H1 (cell line): ENCODE measurements around the gene POU2F2. TPM values are rescaled to one million over a fixed set of nuclear protein-coding genes. Genes with fewer than 3 reads are reported as not detected.

Experiments used
- CTCF ChIA-PET: fragments of 300-600 bp; sonication (Branson Sonifier 250); formaldehyde crosslinking; loops from one replicate; lab custom pipeline; 2021; ENCODE audit not compliant: partially characterized antibody; lab: Charles Lee
- POLR2A ChIA-PET: fragments of 300-600 bp; sonication (Branson Sonifier 250); formaldehyde crosslinking; loops from one replicate; lab custom pipeline; 2021; ENCODE audit warnings: inconsistent platforms; ENCODE audit not compliant: partially characterized antibody; lab: Charles Lee
- DNase-seq, 2 experiments: peaks; one replicate each; pipeline versions ENCODE4 v3.0.0 to v3.0.0-alpha.2; 2010 to 2022; ENCODE audit warnings: low spot score in 2 of 2, low read depth in 1 of 2, mixed read lengths in 1 of 2
- FAIRE-seq: peaks from 2 replicates; lab custom pipeline; 2011; peaks lifted over from hg19 to GRCh38; lab: Jason Lieb, UNC
- H2AFZ ChIP-seq: 2 replicates; pipeline ENCODE4 v1.8.1; 2012; ENCODE audit warnings: low read length, inconsistent platforms
- H2AK5ac ChIP-seq: 2 replicates; pipeline ENCODE4 v1.6.1; 2013; ENCODE audit warnings: low read depth, low read length
- H2BK120ac ChIP-seq: replicated peaks from 2 replicates; pipeline ENCODE3; 2013; ENCODE audit warnings: low read depth, low read length, inconsistent platforms
- H2BK12ac ChIP-seq: 2 replicates; pipeline ENCODE4 v1.6.1; 2013; ENCODE audit warnings: low read depth, low read length
- H2BK15ac ChIP-seq: 2 replicates; pipeline ENCODE4 v1.6.1; 2013; ENCODE audit warnings: low read length
- H2BK20ac ChIP-seq: 2 replicates; pipeline ENCODE4 v1.6.1; 2013; ENCODE audit warnings: low read length
- H2BK5ac ChIP-seq: 2 replicates; pipeline ENCODE4 v1.6.1; 2013; ENCODE audit warnings: low read depth, low read length
- H3K14ac ChIP-seq: 2 replicates; pipeline ENCODE4 v1.6.1; 2013; ENCODE audit warnings: inconsistent platforms; ENCODE audit not compliant: insufficient read length
- H3K18ac ChIP-seq: 2 replicates; pipeline ENCODE4 v1.6.1; 2013; ENCODE audit warnings: low read length; ENCODE audit errors: extremely low read depth
- H3K23ac ChIP-seq: 2 replicates; pipeline ENCODE4 v1.6.1; 2013; ENCODE audit warnings: inconsistent platforms; ENCODE audit not compliant: insufficient read length
- H3K23me2 ChIP-seq: 2 replicates; pipeline ENCODE4 v1.6.1; 2013; ENCODE audit warnings: low read depth, low read length
- H3K27ac ChIP-seq: 2 replicates; pipeline ENCODE4 v1.6.1; 2011; ENCODE audit warnings: low read depth, low read length, inconsistent platforms
- H3K27me3 ChIP-seq, 4 experiments: replicated peaks in 1 of 4; 1 replicate in 1 of 4; 2 replicates in 3 of 4; pipeline versions ENCODE4 v1.6.1 to v1.8.1; 2011 to 2013; ENCODE audit warnings: low read length in 3 of 4, mild to moderate bottlenecking in 3 of 4, inconsistent platforms in 2 of 4, mixed read lengths in 2 of 4, moderate library complexity in 1 of 4; ENCODE audit not compliant: control insufficient read depth in 3 of 4, insufficient read depth in 3 of 4; ENCODE audit errors: extremely low read depth in 1 of 4
- H3K36me3 ChIP-seq, 4 experiments: 2 replicates each; pipeline versions ENCODE4 v1.6.1 to v1.8.1; 2011 to 2013; ENCODE audit warnings: mild to moderate bottlenecking in 4 of 4, low read length in 3 of 4, moderate library complexity in 2 of 4, control low read depth in 1 of 4, inconsistent platforms in 1 of 4; ENCODE audit not compliant: insufficient read depth in 4 of 4, control insufficient read depth in 2 of 4
- H3K4ac ChIP-seq: replicated peaks from 2 replicates; pipeline ENCODE3; 2013; ENCODE audit warnings: low read length, low read depth, mixed read lengths, inconsistent platforms; ENCODE audit not compliant: insufficient read length
- H3K4me1 ChIP-seq, 4 experiments: replicated peaks in 1 of 4; 1 replicate in 1 of 4; 2 replicates in 3 of 4; pipeline versions ENCODE4 v1.6.1 to v1.8.1; 2011 to 2013; ENCODE audit warnings: low read length in 3 of 4, inconsistent platforms in 2 of 4, mixed read lengths in 1 of 4; ENCODE audit not compliant: insufficient read depth in 4 of 4, control insufficient read depth in 3 of 4
- H3K4me2 ChIP-seq, 2 experiments: 2 replicates each; pipeline versions ENCODE4 v1.6.1 to v1.8.1; 2011 to 2013; ENCODE audit warnings: low read depth in 2 of 2, low read length in 2 of 2, control low read depth in 1 of 2, inconsistent platforms in 1 of 2, mild to moderate bottlenecking in 1 of 2; ENCODE audit not compliant: insufficient read depth in 1 of 2
- H3K4me3 ChIP-seq, 4 experiments: fragments of 200-600, 300-600 bp in 1 of 4; sonication (generic), shearing (Covaris generic), sonication (Bioruptor Twin) in 1 of 4; 2 replicates each; pipeline versions ENCODE4 v1.5.1 to v1.8.1; 2011 to 2016; ENCODE audit warnings: low read length in 4 of 4, low read depth in 3 of 4, control low read depth in 2 of 4, inconsistent platforms in 2 of 4, mild to moderate bottlenecking in 2 of 4, mixed read lengths in 1 of 4, moderate library complexity in 1 of 4; ENCODE audit not compliant: insufficient read depth in 2 of 4; ENCODE audit errors: extremely low read depth in 1 of 4
- H3K56ac ChIP-seq: replicated peaks from 2 replicates; pipeline ENCODE3; 2013; ENCODE audit warnings: low read depth, mild to moderate bottlenecking, mixed read lengths, low read length, inconsistent platforms; ENCODE audit not compliant: insufficient read length
- H3K79me1 ChIP-seq: 2 replicates; pipeline ENCODE4 v1.6.1; 2013; ENCODE audit warnings: low read depth, low read length, control low read depth
- H3K79me2 ChIP-seq, 2 experiments: 2 replicates each; pipeline versions ENCODE4 v1.6.1 to v1.8.1; 2012 to 2013; ENCODE audit warnings: low read length in 2 of 2, mild to moderate bottlenecking in 2 of 2, inconsistent platforms in 1 of 2; ENCODE audit not compliant: insufficient read depth in 2 of 2, control insufficient read depth in 1 of 2
- H3K9ac ChIP-seq, 4 experiments: replicated peaks in 1 of 4; 1 replicate in 1 of 4; 2 replicates in 3 of 4; pipeline versions ENCODE4 v1.6.1 to v1.8.1; 2011 to 2013; ENCODE audit warnings: low read depth in 3 of 4, low read length in 3 of 4, control low read depth in 2 of 4, mild to moderate bottlenecking in 2 of 4, moderate library complexity in 2 of 4, inconsistent platforms in 1 of 4; ENCODE audit errors: extremely low read depth in 1 of 4
- H3K9me3 ChIP-seq, 2 experiments: 2 replicates each; pipeline versions ENCODE4 v1.6.1 to v1.8.1; 2012 to 2013; ENCODE audit warnings: mild to moderate bottlenecking in 2 of 2, moderate library complexity in 2 of 2, control low read depth in 1 of 2, inconsistent platforms in 1 of 2, low read depth in 1 of 2, low read length in 1 of 2, mixed read lengths in 1 of 2; ENCODE audit not compliant: insufficient read depth in 2 of 2
- H4K20me1 ChIP-seq, 2 experiments: replicated peaks in 1 of 2; 2 replicates each; pipeline versions ENCODE3 to v1.8.1; 2011 to 2013; ENCODE audit warnings: inconsistent platforms in 2 of 2, low read length in 2 of 2, mild to moderate bottlenecking in 1 of 2; ENCODE audit not compliant: insufficient read depth in 2 of 2, control insufficient read depth in 1 of 2
- H4K5ac ChIP-seq: 2 replicates; pipeline ENCODE4 v1.6.1; 2013; ENCODE audit warnings: low read length, low read depth, mixed read lengths, inconsistent platforms; ENCODE audit not compliant: insufficient read length
- H4K8ac ChIP-seq: 2 replicates; pipeline ENCODE4 v1.8.0; 2013; ENCODE audit warnings: mild to moderate bottlenecking, moderate library complexity, low read length, inconsistent platforms; ENCODE audit not compliant: insufficient read depth; ENCODE audit errors: extremely low read depth
- H4K91ac ChIP-seq: replicated peaks from 2 replicates; pipeline ENCODE3; 2013; ENCODE audit warnings: low read length, mixed read lengths, inconsistent platforms; ENCODE audit not compliant: insufficient read length
- BRCA1 ChIP-seq: IDR thresholded peaks from 2 replicates; pipeline ENCODE4 v1.6.1; 2012; ENCODE audit warnings: low read depth, low read length, improper control_type of control experiment
- GTF2F1 ChIP-seq: IDR thresholded peaks from 2 replicates; pipeline ENCODE4 v1.6.1; 2012; ENCODE audit warnings: low read depth, low read length, improper control_type of control experiment, borderline replicate concordance
- KDM4A ChIP-seq: IDR thresholded peaks from one replicate; pipeline ENCODE4 v1.7.1; 2012; ENCODE audit warnings: low read depth, mild to moderate bottlenecking, moderate library complexity, low read length, inconsistent platforms; ENCODE audit not compliant: severe bottlenecking
- SIRT6 ChIP-seq: IDR thresholded peaks from one replicate; pipeline ENCODE4 v1.7.1; 2012; ENCODE audit warnings: low read length, inconsistent platforms
- SP1 ChIP-seq: IDR thresholded peaks from 2 replicates; pipeline ENCODE4 v1.6.1; 2011; ENCODE audit warnings: low read depth, low read length
- SP4 ChIP-seq: IDR thresholded peaks from 2 replicates; pipeline ENCODE4 v1.6.1; 2012; ENCODE audit warnings: low read length, inconsistent platforms
- TBP ChIP-seq: IDR thresholded peaks from 2 replicates; pipeline ENCODE4 v1.6.1; 2011; ENCODE audit warnings: low read depth, low read length, improper control_type of control experiment
- WGBS, 2 experiments: shearing (Covaris generic) in 1 of 2; methylation state at CpG; one replicate each; pipeline versions ENCODE4 v1.1.6 to v1.1.7; 2013 to 2015; ENCODE audit warnings: low lambda C conversion rate in 2 of 2, mixed read lengths in 2 of 2, inconsistent platforms in 1 of 2, low coverage in 1 of 2, missing lambda C conversion rate in 1 of 2; ENCODE audit not compliant: insufficient replicate concordance in 2 of 2, insufficient coverage in 1 of 2, insufficient read length in 1 of 2; ENCODE audit errors: extremely low coverage in 1 of 2, missing lambda C conversion rate in 1 of 2; 5-methylcytosine and 5-hydroxymethylcytosine counted together
- polyA plus RNA-seq, 7 experiments: library from polyadenylated mRNA; depleted of rRNA in 3 of 7; stranded (reverse) in 5 of 7; unstranded in 2 of 7; fragments of >200 nt in 5 of 7; fragments of 200-250 nt in 2 of 7; gene quantifications; 1 replicate in 5 of 7; 2 replicates in 1 of 7; 4 replicates in 1 of 7; pipeline versions ENCODE4 v1.2.1 to v1.2.3, GENCODE V29; 2011 to 2013; ENCODE audit warnings: missing spikeins in 2 of 7, mixed read lengths in 2 of 7
- total RNA-seq: library from RNA; stranded (reverse); fragmentation: NEBNext Ultra II Directional; extraction: Animal tissue kit (Norgen Biotek cat#: 25700); gene quantifications from 2 replicates; pipeline ENCODE4 v1.2.1, GENCODE V29; 2021
- TF ChIP-seq, protein P1 (sequence below): IDR thresholded peaks from 2 replicates; pipeline ENCODE4 v1.6.1; 2011; ENCODE audit warnings: low read depth, mild to moderate bottlenecking, low read length; ENCODE audit not compliant: insufficient read depth

POU2F2 gene
- total and polyA plus RNA-seq, 2 of the 8 experiments (the other 6 are each of a cell fraction or from before 2014, with no cell fraction given), result 5.0 to 6.1 TPM

DNA sequence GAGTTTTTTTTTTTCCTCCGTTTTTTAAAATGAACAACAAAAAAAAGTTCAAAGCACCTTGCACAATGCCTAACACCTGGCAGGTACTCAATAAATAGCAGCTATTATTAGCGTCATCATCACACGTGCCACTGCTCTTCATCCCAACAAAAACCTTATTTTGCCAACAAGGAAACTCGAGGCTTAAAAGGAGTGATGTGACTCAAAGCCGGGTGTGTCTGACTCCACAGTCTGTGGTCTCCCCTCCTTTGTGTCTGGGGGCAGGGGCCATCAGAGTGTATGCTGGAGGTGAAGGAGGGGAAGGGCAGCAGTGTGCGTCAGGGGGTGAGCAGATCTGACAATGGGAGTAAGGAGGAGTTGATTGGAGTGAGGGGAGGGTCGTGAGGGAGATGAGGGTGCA, 34.1 kb upstream of the POU2F2 start:
- Histone ChIP-seq H3K27ac (no peak overlapping the region), H3K4me3 (no peak overlapping the region), H3K23ac (no peak overlapping the region), H4K91ac (no peak overlapping the region), H3K79me1 (no peaks in the 10 kb centered on the region), H3K36me3 (no peaks in the 10 kb centered on the region), H4K8ac (no peak overlapping the region), H2AFZ (no peak overlapping the region), H3K18ac (no peak overlapping the region), H2BK15ac (no peak overlapping the region), H3K9me3 (no peaks in the 10 kb centered on the region), H2BK20ac (no peak overlapping the region), H2BK120ac (no peak overlapping the region), H2BK5ac (no peak overlapping the region), H3K4ac (no peak overlapping the region), H4K5ac (no peak overlapping the region), H2AK5ac (no peak overlapping the region), H2BK12ac (no peak overlapping the region), H3K56ac (no peak overlapping the region), H3K4me1 (no peaks in the 10 kb centered on the region), H3K23me2 (peaks cover 3% of the 10 kb centered on the region; the same call in 1 of the 2 replicates), H3K9ac (no peak overlapping the region), H3K79me2 (no peaks in the 10 kb centered on the region), H3K27me3 (no peaks in the 10 kb centered on the region; a peak in 2 of 7 replicates), H4K20me1 (no peaks in the 10 kb centered on the region), H3K4me2 (no peak overlapping the region), H3K14ac (no peak overlapping the region)
- DNase-seq (no peak), FAIRE-seq (no peak)
- ChIA-PET POLR2A (interaction anchor here (0.5 to 1.7 kb wide), 4 partner anchors 11 to 108 kb away, joined by 3 to 4 read pairs (median 4); no protein-coding TSS in a partner anchor), CTCF (interaction anchor here (1.0 to 2.8 kb wide), 6 partner anchors 9 to 57 kb away, joined by 4 to 17 read pairs (median 6); partner anchors contain the start of gene POU2F2)
- TF ChIP-seq TBP (no peak), BRCA1 (no peak), SP4 (no peak), SP1 (no peak), KDM4A (no peak), GTF2F1 (no peak), SIRT6 (no peak)
- TF ChIP-seq, protein P1, sequence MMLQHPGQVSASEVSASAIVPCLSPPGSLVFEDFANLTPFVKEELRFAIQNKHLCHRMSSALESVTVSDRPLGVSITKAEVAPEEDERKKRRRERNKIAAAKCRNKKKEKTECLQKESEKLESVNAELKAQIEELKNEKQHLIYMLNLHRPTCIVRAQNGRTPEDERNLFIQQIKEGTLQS, result no peak
- WGBS, 2 experiments, result 77% methylated on average over 6 of the region's 7 CpGs; no CpG with 5 or more reads in 1 of the 2 experiments
